ENCODE data around the gene MIEF2. TPM values are rescaled to one million over a fixed set of nuclear protein-coding genes. Genes with fewer than 3 reads are reported as not detected.
A peak's percentile ranks its signal among the peaks of the same experiment; 100 is the strongest.

MIEF2 gene
- total and polyA plus RNA-seq, 2 donors (not counting 3 experiments of a cell fraction or from before 2014, with no cell fraction given) = 8.3 to 22.7 TPM

DNA sequence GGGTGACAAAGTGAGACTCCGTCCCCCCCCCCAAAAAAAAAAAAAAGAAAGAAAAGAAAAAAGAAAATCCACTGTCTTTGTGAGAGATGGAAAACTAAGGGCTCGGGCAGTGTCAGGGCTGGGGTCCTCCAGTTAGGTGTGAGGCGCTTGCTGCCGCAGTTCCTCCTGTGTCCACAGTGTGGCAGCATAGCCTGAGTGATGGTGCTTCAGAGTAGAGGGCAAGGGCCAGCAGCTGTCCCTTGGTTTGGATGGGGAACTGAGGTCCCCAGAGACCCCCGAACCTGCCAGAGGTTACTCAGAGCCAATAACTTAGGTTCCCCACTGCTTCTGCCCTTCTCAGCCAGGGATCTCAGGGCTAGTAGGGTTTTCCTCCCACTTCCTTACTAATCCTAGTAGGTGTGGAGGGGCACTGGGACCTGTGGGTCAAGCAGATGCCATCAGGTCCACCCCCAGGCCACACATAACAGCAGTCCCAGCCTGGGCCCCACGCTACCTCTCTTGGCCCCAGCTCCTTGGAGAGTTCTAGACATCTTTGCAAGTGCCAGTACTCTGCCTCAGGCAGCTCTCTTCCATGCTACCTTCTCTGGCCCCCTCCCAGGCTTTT lies 42.9 kb upstream of the MIEF2 start:
- Histone ChIP-seq H3K4me1 (ENCODE audit: control insufficient read depth, extremely low read depth, insufficient read depth, low read length) (peaks cover 7% of the 10 kb centered on the region), H2AFZ (ENCODE audit: low read depth, low read length) (no peak overlapping the region), H3K9me1 (replicated peaks; ENCODE audit: control insufficient read depth, extremely low read depth, insufficient read depth, low read length) (no peaks in the 10 kb centered on the region), H3K27ac (ENCODE audit: insufficient read depth, low read depth, low read length) (no peak overlapping the region), H3K79me2 (ENCODE audit: control insufficient read depth, insufficient read depth, low read length) (no peaks in the 10 kb centered on the region), H3K9me3 (replicated peaks; ENCODE audit: control insufficient read depth, insufficient read depth, low read length) (no peaks in the 10 kb centered on the region), H4K20me1 (replicated peaks; ENCODE audit: control insufficient read depth, extremely low read depth, insufficient read depth, low read length) (no peaks in the 10 kb centered on the region), H3K4me3 (replicated peaks in 1 of 3; ENCODE audit: insufficient read depth in 1 of 3, low read depth in 1 of 3, low read length in 3 of 3) (no peak overlapping the region), H3K9ac (replicated peaks; ENCODE audit: extremely low read depth, insufficient read depth, low read length) (no peak overlapping the region), H3K4me2 (ENCODE audit: insufficient read depth, low read length) (no peak overlapping the region), H3K27me3 (ENCODE audit: control insufficient read depth in 2 of 2, insufficient read depth in 2 of 2, low read length in 2 of 2) (no peaks in the 10 kb centered on the region), H3K36me3 (ENCODE audit: control insufficient read depth in 2 of 2, extremely low read depth in 1 of 2, insufficient read depth in 2 of 2, low read length in 2 of 2) (no peaks in the 10 kb centered on the region)
- FAIRE-seq = peak; percentile 75
- CTCF ChIA-PET = interaction anchor here (0.6 to 2.6 kb wide), 21 partner anchors 9 to 341 kb away, joined by 3 to 13 read pairs (median 4); partner anchors contain the start of gene ALKBH5
- dilution Hi-C loops (cut with MboI; ENCODE audit: extremely low pct_ligation_motif_present, low sequenced_read_pairs) (no loop called here), intact Hi-C loops (cut with micrococcal nuclease) (loop anchor here (1.0 to 5.0 kb wide), 2 partner anchors 44 to 75 kb away; no protein-coding TSS in a partner anchor)
- POLR2A ChIA-PET = no interaction called here
- TF ChIP-seq FOS (IDR thresholded peaks at IDR 0.05; ENCODE audit: borderline replicate concordance, insufficient read depth, low read length) = no peak
- no peak for TF ChIP-seq GATA2 (IDR thresholded peaks at IDR 0.05; ENCODE audit: insufficient read depth, insufficient read length, low read depth, low read length)
- peak; percentile 82 to 95 for TF ChIP-seq CTCF (IDR thresholded peaks at IDR 0.05; ENCODE audit: extremely low read depth in 1 of 2, insufficient read depth in 1 of 2, low read depth in 1 of 2, low read length in 2 of 2)
- no peak for TF ChIP-seq POLR2A (IDR thresholded peaks at IDR 0.05; ENCODE audit: low read depth, low read length)
- TF ChIP-seq POLR2AphosphoS5 (IDR thresholded peaks at IDR 0.05; ENCODE audit: insufficient read depth, low read depth, low read length) = no peak
- no TSS peak for BruUV-seq (replicated peaks)
- DNase-seq (ENCODE audit: low read depth, low spot score) = peak; percentile 63
